Measurements from ENCODE around the gene AZIN2.

Gene AZIN2

GRCh38 chr1:33148615-33149014 lies 67.7 kb downstream of the AZIN2 start:
- in situ Hi-C loops (cut with MboI; ENCODE audit: low sequenced_read_pairs) = no loop called here

- in situ Hi-C loops (cut with MboI; ENCODE audit: low sequenced_read_pairs) = no loop called here
Observed at GRCh38 chr1:33149453-33150190, 68.7 kb downstream of the AZIN2 start.

- in situ Hi-C loops (cut with MboI; ENCODE audit: low sequenced_read_pairs) = no loop called here
Observed at GRCh38 chr1:33150522-33150921, 69.6 kb downstream of the AZIN2 start.

- in situ Hi-C loops (cut with MboI; ENCODE audit: low sequenced_read_pairs) = no loop called here
Observed at GRCh38 chr1:33151116-33151515, 70.2 kb downstream of the AZIN2 start.

- in situ Hi-C loops (cut with MboI; ENCODE audit: low sequenced_read_pairs) = no loop called here
Observed at GRCh38 chr1:33152685-33153432, 71.9 kb downstream of the AZIN2 start.

- in situ Hi-C loops (cut with MboI; ENCODE audit: low sequenced_read_pairs) = no loop called here
Observed at GRCh38 chr1:33153650-33154049, 72.7 kb downstream of the AZIN2 start.

GRCh38 chr1:33155877-33156538 lies 75.1 kb downstream of the AZIN2 start:
- in situ Hi-C loops (cut with MboI; ENCODE audit: low sequenced_read_pairs) = no loop called here

GRCh38 chr1:33157131-33157530 lies 76.2 kb downstream of the AZIN2 start:
- in situ Hi-C loops (cut with MboI; ENCODE audit: low sequenced_read_pairs) = no loop called here

- in situ Hi-C loops (cut with MboI; ENCODE audit: low sequenced_read_pairs) = no loop called here
Observed at GRCh38 chr1:33158366-33158765, 77.4 kb downstream of the AZIN2 start.

- in situ Hi-C loops (cut with MboI; ENCODE audit: low sequenced_read_pairs) = no loop called here
Observed at GRCh38 chr1:33159577-33159976, 78.6 kb downstream of the AZIN2 start.

- in situ Hi-C loops (cut with MboI; ENCODE audit: low sequenced_read_pairs) = no loop called here
Observed at GRCh38 chr1:33161061-33161681, 80.2 kb downstream of the AZIN2 start.

- in situ Hi-C loops (cut with MboI; ENCODE audit: low sequenced_read_pairs) = no loop called here
Observed at GRCh38 chr1:33162141-33162540, 81.2 kb downstream of the AZIN2 start.

- in situ Hi-C loops (cut with MboI; ENCODE audit: low sequenced_read_pairs) = no loop called here
Observed at GRCh38 chr1:33163621-33164519, 82.9 kb downstream of the AZIN2 start.

- in situ Hi-C loops (cut with MboI; ENCODE audit: low sequenced_read_pairs) = no loop called here
Observed at GRCh38 chr1:33165209-33165608, 84.3 kb downstream of the AZIN2 start.

GRCh38 chr1:33165809-33166208 lies 84.9 kb downstream of the AZIN2 start:
- in situ Hi-C loops (cut with MboI; ENCODE audit: low sequenced_read_pairs) = no loop called here

- in situ Hi-C loops (cut with MboI; ENCODE audit: low sequenced_read_pairs) = no loop called here
Observed at GRCh38 chr1:33167650-33168447, 86.9 kb downstream of the AZIN2 start.

GRCh38 chr1:33168556-33169289 lies 87.8 kb downstream of the AZIN2 start:
- in situ Hi-C loops (cut with MboI; ENCODE audit: low sequenced_read_pairs) = no loop called here

GRCh38 chr1:33169290-33170055 lies 88.5 kb downstream of the AZIN2 start:
- in situ Hi-C loops (cut with MboI; ENCODE audit: low sequenced_read_pairs) = no loop called here

Measured in HL-60/S4 treated with retinoic acid at 250 ng/mL for 4 days and 3 days (cell line).